HG02943 (cell line): ENCODE data around the gene TSPAN11.

Source experiments
- ATAC-seq: cut with Tn5 transposase; IDR thresholded peaks from one replicate; pipeline ENCODE4 v1.9.1; 2021; ENCODE audit warnings: mild to moderate bottlenecking, low read depth, moderate library complexity; ENCODE audit not compliant: unreplicated experiment

The TSPAN11 gene

GRCh38 chr12:30909349-30910037 is 17.1 kb upstream of the TSPAN11 start:
- ATAC-seq, result no peak

- no peak for ATAC-seq
These were observed 16.6 kb upstream of the TSPAN11 start for GRCh38 chr12:30910038-30910350.

GRCh38 chr12:30911207-30911606 is 15.3 kb upstream of the TSPAN11 start:
- ATAC-seq, result no peak

GRCh38 chr12:30913323-30913722 is 13.2 kb upstream of the TSPAN11 start:
- ATAC-seq, result no peak

GRCh38 chr12:30914986-30915591 is 11.5 kb upstream of the TSPAN11 start:
- ATAC-seq, result no peak

GRCh38 chr12:30923057-30923456 is 3.5 kb upstream of the TSPAN11 start:
- ATAC-seq, result no peak

GRCh38 chr12:30925607-30926242 is 823 bp upstream of the TSPAN11 start:
- no peak for ATAC-seq

- no peak for ATAC-seq
These were observed 669 bp downstream of the TSPAN11 start for GRCh38 chr12:30927222-30927611.

- no peak for ATAC-seq
These were observed 2.1 kb downstream of the TSPAN11 start for GRCh38 chr12:30928356-30929244.

GRCh38 chr12:30930238-30930637 is 3.7 kb downstream of the TSPAN11 start:
- no peak for ATAC-seq

GRCh38 chr12:30930641-30931040 is 4.1 kb downstream of the TSPAN11 start:
- no peak for ATAC-seq

GRCh38 chr12:30932881-30933280 is 6.3 kb downstream of the TSPAN11 start:
- no peak for ATAC-seq

- no peak for ATAC-seq
These were observed 8.3 kb downstream of the TSPAN11 start for GRCh38 chr12:30934811-30935210.

- no peak for ATAC-seq
These were observed 9.5 kb downstream of the TSPAN11 start for GRCh38 chr12:30936036-30936435.

GRCh38 chr12:30939234-30939633 is 12.7 kb downstream of the TSPAN11 start:
- ATAC-seq, result no peak

GRCh38 chr12:30942486-30942885 is 15.9 kb downstream of the TSPAN11 start:
- no peak for ATAC-seq

- no peak for ATAC-seq
These were observed 16.4 kb downstream of the TSPAN11 start for GRCh38 chr12:30942936-30943335.

- no peak for ATAC-seq
These were observed 19.1 kb downstream of the TSPAN11 start for GRCh38 chr12:30945443-30946164.

- no peak for ATAC-seq
These were observed 25.5 kb downstream of the TSPAN11 start for GRCh38 chr12:30952015-30952414.

- ATAC-seq, result no peak
These were observed 26.7 kb downstream of the TSPAN11 start for GRCh38 chr12:30953257-30953656.
